Endodermal cell (in vitro differentiated cells): Measurements from ENCODE around the gene IL18R1. TPM values are rescaled to one million over a fixed set of nuclear protein-coding genes. Genes with fewer than 3 reads are reported as not detected.

Source experiments
- DNase-seq: peaks from one replicate; pipeline ENCODE4 v3.0.0-alpha.2; 2017
- H3K27ac ChIP-seq: 2 replicates; pipeline ENCODE4 v1.5.1; 2013; ENCODE audit warnings: mild to moderate bottlenecking, low read depth, low read length, moderate library complexity
- H3K27me3 ChIP-seq: 2 replicates; pipeline ENCODE4 v1.6.1; 2013; ENCODE audit warnings: mild to moderate bottlenecking, low read length, moderate library complexity; ENCODE audit not compliant: insufficient read depth, control insufficient read depth, poor library complexity, severe bottlenecking
- H3K36me3 ChIP-seq: 2 replicates; pipeline ENCODE4 v1.7.0; 2013; ENCODE audit warnings: mild to moderate bottlenecking, low read length, moderate library complexity; ENCODE audit not compliant: control insufficient read depth, insufficient read depth
- H3K4me1 ChIP-seq: one replicate; pipeline ENCODE4 v1.7.0; 2013; ENCODE audit warnings: low read length; ENCODE audit not compliant: control insufficient read depth, insufficient read depth
- H3K4me3 ChIP-seq: 2 replicates; pipeline ENCODE4 v1.5.1; 2013; ENCODE audit warnings: mild to moderate bottlenecking, low read length, moderate library complexity
- H3K9ac ChIP-seq: 2 replicates; pipeline ENCODE4 v1.6.1; 2013; ENCODE audit warnings: mild to moderate bottlenecking, low read length, moderate library complexity; ENCODE audit not compliant: poor library complexity, severe bottlenecking; ENCODE audit errors: extremely low read depth
- H3K9me3 ChIP-seq: 2 replicates; pipeline ENCODE4 v1.6.1; 2013; ENCODE audit warnings: mild to moderate bottlenecking, low read length, moderate library complexity; ENCODE audit not compliant: control insufficient read depth
- H3K27ac Mint-ChIP-seq: 2 replicates; pipeline ENCODE4 v1.8.0; 2020; ENCODE audit warnings: mixed read lengths
- H3K27me3 Mint-ChIP-seq: 2 replicates; pipeline ENCODE4 v1.8.0; 2021; ENCODE audit warnings: mild to moderate bottlenecking, mixed read lengths; ENCODE audit not compliant: insufficient read depth
- H3K36me3 Mint-ChIP-seq: 2 replicates; pipeline ENCODE4 v1.8.0; 2020; ENCODE audit warnings: low read depth, mixed read lengths
- H3K4me1 Mint-ChIP-seq: 2 replicates; pipeline ENCODE4 v1.8.0; 2020; ENCODE audit warnings: mixed read lengths
- H3K4me3 Mint-ChIP-seq: 2 replicates; pipeline ENCODE4 v1.8.0; 2020; ENCODE audit warnings: mild to moderate bottlenecking, moderate library complexity, mixed read lengths
- H3K9me3 Mint-ChIP-seq: 2 replicates; pipeline ENCODE4 v1.8.0; 2020; ENCODE audit warnings: mild to moderate bottlenecking, mixed read lengths
- CTCF ChIP-seq: fragments of 200-600 bp; sonication (generic); conservative IDR thresholded peaks from 2 replicates; pipeline ENCODE4 v1.5.0; 2021; ENCODE audit warnings: antibody characterized with exemption, mild to moderate bottlenecking
- WGBS, 2 experiments: methylation state at CpG; one replicate each; pipeline versions ENCODE4 v1.1.5 to v1.1.7; 2013; ENCODE audit warnings: missing lambda C conversion rate in 2 of 2, mixed read lengths in 1 of 2; ENCODE audit not compliant: insufficient coverage in 1 of 2, insufficient read length in 1 of 2; 5-methylcytosine and 5-hydroxymethylcytosine counted together
- total RNA-seq, 2 donors: library from RNA; stranded (reverse); fragmentation: NEBNext Ultra II Directional in 1 of 2; extraction: Animal tissue kit (Norgen Biotek cat#: 25700) in 1 of 2; gene quantifications; 2 replicates in 1 of 2; 3 replicates in 1 of 2; pipeline ENCODE4 v1.2.1, GENCODE V29; 2021

The IL18R1 gene
- total RNA-seq, 2 donors from 2014 or later: 2.2 to 2.4 TPM

DNA sequence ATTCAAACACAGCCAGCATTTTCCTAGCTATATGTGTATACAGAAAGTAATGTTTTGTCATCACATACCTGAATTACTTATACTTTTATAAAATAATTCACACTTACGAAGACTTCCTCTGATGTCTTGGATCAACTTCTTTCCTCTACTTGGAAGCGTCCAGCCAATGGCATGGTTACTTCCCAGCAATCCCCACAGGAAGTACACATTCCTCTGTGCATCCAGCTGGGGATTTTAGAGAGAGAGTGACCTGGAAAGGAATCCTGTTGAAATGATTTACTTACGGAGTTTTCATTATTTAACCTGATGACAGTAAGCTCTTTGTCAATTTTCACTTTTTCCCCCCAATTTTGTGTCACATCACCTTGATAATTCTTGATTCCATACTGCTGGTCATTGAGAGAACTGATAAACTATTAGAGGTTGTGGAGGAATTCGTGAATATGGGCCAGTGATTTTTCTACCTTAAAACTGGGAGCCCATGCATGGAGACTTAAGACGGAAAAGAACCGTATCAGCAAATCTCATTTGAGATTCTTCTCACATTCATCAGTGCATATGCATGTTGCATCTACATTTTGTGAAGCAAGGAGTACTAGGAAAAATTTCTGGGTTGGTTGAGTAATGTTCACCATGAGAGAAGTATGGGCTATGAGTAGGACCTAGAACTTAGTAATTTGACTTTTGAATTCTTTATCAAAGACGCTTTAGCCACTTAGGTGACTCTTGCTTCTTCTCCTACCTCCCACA lies 9.0 kb upstream of the IL18R1 start:
- no peaks in the 10 kb centered on the region for H3K9me3 Mint-ChIP-seq
- Histone ChIP-seq H3K36me3 (no peaks in the 10 kb centered on the region), H3K9ac (no peak overlapping the region), H3K4me3 (no peak overlapping the region), H3K9me3 (no peaks in the 10 kb centered on the region), H3K4me1 (peaks cover 3% of the 10 kb centered on the region), H3K27ac (no peak overlapping the region), H3K27me3 (no peaks in the 10 kb centered on the region)
- no peak for DNase-seq
- H3K4me1 Mint-ChIP-seq: no peaks in the 10 kb centered on the region
- WGBS, 2 experiments: 94 to 95% methylated on average over 5 to 7 of the region's 7 CpGs
- TF ChIP-seq CTCF: no peak
- H3K27me3 Mint-ChIP-seq: peaks cover 12% of the 10 kb centered on the region
- no peak overlapping the region for H3K4me3 Mint-ChIP-seq
- H3K27ac Mint-ChIP-seq: no peak overlapping the region
- H3K36me3 Mint-ChIP-seq: no peaks in the 10 kb centered on the region

DNA sequence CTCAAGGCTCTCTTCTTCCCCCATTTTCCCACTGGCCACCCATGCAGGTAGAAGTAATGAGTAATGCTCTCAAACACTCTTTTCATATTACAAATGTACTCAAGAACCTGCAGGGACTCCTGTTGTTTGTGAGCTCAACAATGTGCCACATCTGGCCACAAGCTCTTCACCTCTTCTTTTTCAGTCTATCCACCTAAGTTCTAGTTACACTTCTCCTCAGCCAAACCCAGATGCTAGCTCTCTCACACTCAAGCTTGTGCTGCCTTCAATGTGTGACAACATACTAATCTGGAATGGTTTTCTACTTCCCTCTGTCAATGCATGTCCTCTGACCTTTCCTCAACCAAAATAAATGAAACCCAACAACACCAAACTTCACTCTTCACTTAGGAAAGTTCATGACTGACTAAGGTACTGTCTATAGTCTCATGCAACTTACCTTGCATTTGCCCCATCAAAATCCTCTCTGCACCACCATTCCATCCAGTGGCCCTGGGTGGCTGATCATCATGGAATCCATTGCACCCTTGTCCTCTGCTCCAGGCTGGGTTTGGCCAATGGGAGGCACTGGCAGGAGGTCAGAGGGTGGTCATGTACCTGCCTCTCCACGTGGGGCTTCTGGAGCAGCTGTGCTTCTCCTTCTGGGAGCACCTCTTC lies 5.3 kb upstream of the IL18R1 start:
- Histone ChIP-seq H3K4me1 (peaks cover under 1% of the 10 kb centered on the region), H3K9ac (no peak overlapping the region), H3K27me3 (no peaks in the 10 kb centered on the region), H3K9me3 (no peaks in the 10 kb centered on the region), H3K27ac (no peak overlapping the region), H3K36me3 (no peaks in the 10 kb centered on the region), H3K4me3 (no peak overlapping the region)
- DNase-seq: no peak
- Mint-ChIP-seq H3K36me3 (no peaks in the 10 kb centered on the region), H3K27me3 (peaks cover 17% of the 10 kb centered on the region), H3K27ac (no peak overlapping the region), H3K4me3 (no peak overlapping the region), H3K4me1 (no peaks in the 10 kb centered on the region), H3K9me3 (no peaks in the 10 kb centered on the region)
- no peak for TF ChIP-seq CTCF
- 33 to 62% methylated on average over 1 of the region's 1 CpG for whole genome bisulfite sequencing, 2 experiments

DNA sequence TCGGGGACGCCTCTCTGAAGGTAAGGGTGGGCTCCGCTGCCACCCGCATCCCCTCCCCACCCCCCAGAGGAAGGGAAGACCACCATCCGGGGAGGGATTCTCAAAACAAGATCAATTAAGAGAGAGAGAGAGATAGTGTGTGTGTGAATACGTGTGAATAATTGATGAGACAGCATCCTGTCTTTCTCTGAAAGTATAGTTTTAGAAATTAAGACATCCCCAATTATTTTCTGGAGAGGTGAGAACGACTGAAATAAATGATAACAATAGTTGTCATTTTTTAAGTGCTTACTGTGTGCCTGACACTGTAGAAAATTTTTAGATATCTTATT lies 751 bp downstream of the IL18R1 start:
- Mint-ChIP-seq H3K36me3 (no peaks in the 10 kb centered on the region), H3K9me3 (no peaks in the 10 kb centered on the region), H3K4me3 (peak overlapping the region; percentile 60), H3K27me3 (peaks cover 9% of the 10 kb centered on the region), H3K4me1 (peaks cover 2% of the 10 kb centered on the region), H3K27ac (peak overlapping the region; percentile 9)
- Histone ChIP-seq H3K27me3 (no peaks in the 10 kb centered on the region), H3K4me1 (no peaks in the 10 kb centered on the region), H3K36me3 (no peaks in the 10 kb centered on the region), H3K4me3 (peak overlapping the region; percentile 85), H3K9ac (peak overlapping the region; percentile 53), H3K27ac (no peak overlapping the region), H3K9me3 (no peaks in the 10 kb centered on the region)
- WGBS, 2 experiments: 30 to 50% methylated on average over 1 to 5 of the region's 7 CpGs
- no peak for DNase-seq
- TF ChIP-seq CTCF: no peak
